CD4-positive, alpha-beta T cell treated with Interleukin-4 for 4 hours (primary cell): ENCODE data around the gene MEX3D.
"Not testable (repeated sequence)": the region's sequence is repeated elsewhere in the genome, so short reads cannot be mapped to it uniquely, and the experiment has no call there.

ENCODE experiments used
- DNase-seq: peaks from one replicate; pipeline ENCODE4 v3.0.0-alpha.2; 2020

MEX3D gene

DNA sequence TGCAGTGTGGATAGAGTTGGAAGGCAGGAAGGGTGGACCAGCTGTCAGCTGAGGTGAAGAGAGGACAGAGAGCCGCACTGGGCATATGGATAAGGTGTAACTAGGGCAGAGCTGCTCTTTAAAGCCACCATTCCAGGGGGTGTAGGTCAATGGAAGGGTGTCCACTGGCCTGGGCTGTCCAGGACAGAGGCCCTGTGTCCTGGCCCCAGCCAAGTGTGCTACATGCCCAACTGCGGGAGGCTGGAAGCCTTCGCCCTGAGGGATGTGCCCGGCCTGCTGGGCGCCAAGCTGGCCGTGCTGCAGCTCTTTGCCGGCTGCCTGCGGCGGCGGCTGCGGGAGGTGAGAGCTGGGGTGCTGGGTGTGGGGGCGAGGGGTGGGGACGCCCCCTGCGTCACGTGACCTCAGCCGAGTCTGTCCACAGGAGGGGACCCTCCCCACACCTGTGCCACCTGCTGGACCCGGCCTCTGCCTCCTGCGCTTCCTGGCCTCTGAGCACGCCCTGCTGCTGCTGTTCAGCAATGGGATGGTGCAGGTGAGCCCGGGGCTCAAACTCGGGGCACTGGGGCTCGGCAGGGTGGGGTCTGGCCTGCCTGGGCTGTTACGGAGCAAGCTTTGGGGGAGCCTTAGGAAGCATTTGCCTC, 34.5 kb downstream of the MEX3D start:
- DNase-seq, result no peak

DNA sequence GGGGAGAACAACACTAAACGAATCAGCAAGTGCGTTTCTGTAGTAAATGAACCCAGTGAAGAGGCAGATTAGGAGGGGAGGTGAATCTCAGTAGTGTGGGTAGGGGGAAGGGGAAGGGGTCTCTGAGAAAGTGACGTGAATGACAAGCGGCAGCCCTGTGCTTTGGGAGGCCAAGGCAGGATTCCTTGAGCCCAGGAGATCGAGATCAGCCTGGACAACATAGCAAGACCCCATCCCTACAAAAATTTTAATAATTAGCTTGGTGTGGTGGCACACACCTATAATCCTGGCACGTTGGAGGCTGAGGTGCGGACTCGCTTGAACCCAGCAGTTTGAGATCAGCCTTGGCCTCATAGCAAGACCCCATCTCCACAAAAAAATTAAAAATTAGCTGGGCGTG, 36.1 kb downstream of the MEX3D start:
- DNase-seq, result no peak

DNA sequence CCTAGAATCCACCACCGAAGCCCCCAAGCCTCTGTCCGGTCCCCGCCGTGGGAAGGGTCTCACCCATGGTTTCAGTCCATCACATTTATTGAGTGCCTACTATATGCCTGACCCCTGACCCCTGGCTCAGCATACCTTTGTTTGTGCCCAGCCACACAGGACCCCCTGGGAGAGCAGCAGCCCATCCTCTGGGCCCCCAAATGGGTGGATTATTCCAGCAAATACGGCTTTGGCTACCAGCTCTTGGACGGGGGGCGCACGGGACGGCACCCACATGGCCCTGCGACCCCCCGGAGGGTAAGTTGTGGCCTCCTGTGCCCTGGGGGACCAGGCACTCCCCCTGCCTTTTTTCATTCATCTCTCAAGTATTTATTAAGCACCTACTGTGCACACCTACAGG, 36.5 kb downstream of the MEX3D start:
- DNase-seq, result no peak

DNA sequence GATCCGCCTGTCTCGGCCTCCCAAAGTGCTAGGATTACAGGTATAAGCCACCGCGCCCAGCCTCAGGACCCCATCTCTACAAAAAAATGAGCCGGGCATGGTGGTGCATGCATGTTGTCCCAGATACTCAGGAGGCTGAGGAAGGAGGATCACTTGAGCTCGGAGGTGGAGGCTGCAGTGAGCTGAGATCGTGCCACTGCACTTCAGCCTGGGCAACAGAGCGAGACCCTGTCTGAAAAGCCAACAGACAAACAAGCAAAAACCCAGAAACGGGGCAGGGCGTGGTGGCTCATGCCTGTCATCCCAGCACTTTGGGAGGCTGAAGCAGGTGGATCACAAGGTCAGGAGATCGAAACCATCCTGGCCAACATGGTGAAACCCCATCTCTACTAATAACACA, 37.3 kb downstream of the MEX3D start:
- DNase-seq, result not testable (repeated sequence)

DNA sequence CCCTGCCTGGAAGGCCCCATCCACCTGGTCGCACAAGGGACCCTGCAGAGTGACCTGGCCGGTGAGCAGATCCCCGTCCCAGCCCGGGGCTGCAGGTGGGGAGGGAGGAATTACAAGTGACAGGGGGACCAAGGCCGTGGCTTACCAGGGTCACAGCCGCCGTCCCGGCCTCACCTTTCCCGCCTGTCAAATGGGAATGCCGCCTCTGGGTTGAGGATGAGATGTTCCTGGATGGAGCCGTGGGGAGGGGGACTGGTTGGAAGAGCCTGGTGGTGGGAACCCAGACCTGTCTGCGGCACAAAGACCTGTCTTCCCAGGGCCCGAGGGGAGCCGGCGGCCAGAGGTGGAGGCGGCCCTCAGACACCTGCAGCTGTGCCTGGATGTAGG, 38.7 kb downstream of the MEX3D start:
- DNase-seq, result no peak

DNA sequence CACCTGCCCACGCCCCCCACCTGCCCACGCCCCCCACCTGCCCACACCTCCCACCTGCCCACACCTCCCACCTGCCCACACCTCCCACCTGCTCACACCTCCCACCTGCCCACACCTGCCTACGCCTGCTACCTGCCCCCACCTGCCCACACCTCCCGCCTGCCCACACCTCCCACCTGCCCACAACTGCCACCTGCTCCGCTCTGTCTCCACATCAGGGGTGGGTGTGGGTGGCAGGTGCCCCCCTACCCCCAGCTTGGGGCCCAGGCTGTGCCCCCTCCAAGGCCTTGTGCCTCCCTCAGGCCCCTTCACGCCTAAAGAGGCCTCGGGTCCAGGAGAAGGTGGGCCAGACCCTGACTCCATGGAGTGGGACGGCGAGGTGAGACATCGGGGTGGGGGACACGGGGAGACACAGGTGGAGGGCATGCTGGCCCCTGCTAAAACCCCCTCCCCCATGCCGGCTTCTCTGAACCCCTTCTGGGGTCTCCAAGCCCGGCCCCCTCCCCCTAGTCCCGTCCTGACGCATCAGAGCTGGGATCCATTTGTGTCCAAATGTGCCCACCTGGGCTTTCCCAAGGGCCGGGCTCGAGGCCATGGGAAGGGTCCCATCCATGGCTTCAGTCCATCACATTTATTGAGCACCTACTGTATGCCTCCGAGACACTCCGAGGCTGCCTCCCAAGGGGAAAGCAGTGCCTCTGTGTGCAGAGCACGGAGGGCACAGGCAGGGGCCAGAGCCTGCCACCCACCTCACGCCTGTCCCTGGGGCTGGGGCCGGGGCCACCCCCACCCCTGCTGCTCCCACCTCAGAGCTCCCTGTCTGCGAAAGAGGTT, 39.3 kb downstream of the MEX3D start:
- no peak for DNase-seq

DNA sequence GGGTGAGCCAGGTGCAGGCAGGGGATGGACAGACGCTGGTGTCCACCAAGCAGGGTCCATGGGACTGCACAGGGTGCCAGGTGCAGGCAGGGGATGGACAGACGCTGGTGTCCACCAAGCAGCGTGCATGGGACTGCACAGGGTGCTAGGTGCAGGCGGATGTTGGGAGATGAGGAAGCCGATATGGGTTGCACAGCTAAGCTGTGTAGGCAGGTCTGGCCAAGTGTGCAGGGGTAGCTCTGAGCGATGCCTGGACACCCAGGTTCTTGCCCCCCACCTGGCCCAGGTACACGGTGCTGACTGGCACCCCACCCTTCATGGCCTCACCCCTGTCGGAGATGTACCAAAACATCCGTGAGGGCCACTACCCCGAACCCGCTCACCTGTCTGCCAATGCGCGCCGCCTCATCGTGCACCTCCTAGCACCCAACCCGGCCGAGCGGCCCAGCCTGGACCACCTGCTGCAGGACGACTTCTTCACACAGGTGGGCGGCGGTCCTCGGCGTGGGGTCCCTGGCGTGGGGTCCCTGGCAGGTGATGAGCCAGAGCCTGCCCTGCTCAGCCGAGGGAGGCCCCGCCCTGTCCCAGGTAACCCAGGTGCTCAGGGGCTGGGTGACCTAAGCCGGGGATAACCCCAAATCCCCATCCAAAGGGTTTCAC, 40.3 kb downstream of the MEX3D start:
- no peak for DNase-seq

DNA sequence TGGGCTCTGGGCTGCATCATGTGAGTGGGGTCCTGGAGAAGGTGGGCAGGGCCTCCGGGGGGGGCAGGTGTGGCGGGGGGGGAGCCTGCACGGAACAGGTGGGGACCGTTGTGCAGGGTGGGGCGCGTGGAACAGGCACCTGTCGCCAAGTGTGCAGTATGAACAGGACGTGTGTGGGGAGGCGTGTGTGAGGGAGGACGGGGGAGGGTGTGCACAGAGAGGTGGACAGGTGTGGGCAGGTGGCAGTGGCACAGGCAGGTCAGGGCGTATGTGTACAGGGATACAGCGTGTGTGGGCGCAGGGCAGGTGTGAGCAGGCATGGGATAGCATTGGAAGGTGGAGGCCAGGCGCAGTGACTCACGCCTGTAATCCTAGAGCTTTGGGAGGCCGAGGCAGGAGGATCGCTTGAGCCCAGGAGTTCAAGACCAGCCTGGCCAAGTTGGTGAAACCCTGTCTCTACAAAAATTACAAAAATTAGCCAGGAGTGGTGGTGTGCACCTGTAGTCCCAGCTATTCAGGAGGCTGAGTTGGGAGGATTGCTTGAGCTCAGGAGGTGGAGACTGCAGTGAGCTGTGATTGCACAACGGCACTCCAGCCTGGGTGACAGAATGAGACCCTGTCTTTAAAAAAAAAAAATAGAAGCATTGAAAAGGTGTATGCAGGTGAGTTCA, 41.0 kb downstream of the MEX3D start:
- no peak for DNase-seq

DNA sequence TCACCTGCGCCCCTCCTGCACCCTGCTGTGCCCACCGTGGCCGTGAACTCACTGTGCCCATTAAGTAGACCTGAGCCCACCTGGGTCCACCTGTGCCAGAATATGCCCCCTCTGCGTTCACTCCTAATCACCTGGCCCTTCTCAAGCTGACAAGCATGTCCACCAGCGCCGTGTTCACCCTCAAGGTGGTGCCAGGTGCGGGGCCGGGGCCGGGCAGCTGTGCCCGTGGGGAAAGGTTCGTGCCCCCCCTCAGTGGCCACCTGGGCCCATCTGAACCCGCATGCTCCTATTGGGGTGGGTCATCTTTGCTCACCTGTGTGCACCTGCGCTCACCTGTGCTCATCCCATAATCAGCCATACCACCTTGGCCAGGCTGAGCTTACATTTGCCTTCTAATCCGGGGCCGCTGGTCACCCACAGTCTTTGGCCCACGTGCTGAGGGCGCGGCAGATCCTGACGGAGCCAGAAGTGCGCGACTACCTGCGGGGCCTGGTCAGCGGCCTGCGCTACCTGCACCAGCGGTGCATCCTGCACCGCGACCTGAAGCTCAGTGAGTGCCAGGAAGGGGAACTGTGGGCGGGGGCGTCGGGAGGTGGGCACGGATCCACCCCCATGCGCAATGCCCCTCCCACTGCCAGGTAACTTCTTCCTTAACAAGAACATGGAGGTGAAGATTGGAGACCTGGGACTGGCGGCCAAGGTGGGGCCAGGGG, 41.9 kb downstream of the MEX3D start:
- no peak for DNase-seq

DNA sequence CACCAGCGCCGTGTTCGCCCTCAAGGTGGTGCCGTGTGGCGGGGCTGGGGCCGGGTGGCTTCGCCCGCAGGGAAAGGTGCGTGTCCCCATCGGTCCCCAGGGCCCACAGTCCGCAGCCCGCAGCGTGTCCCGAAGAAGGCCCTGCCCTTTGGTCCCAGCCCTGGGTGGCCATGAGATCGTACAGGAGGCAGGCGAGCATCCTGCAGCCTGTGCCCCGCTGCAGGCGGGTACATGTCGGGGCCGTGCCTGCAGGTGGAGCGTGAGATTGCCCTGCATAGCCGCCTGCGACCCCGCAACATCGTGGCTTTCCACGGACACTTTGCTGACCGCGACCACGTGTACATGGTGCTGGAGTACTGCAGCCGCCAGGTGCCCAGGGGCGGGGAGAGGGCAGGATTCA, 42.8 kb downstream of the MEX3D start:
- DNase-seq, result no peak

DNA sequence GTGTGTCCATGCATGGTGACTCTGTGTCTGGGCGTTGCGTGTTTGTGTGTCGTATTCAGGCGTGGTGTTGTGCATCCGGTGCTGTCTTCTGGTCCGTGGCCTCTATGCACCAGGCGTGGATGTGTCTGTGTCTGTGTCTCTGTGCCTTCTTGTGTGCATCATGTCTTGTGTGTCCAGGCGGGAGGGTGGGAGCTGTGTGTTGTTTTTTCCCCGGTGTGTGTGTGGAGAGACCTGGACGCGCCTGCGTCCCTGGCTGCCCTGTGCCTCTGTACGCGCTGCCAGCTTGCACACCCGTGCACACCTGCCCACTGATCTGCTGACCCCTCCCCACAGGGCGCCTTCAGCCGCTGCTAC, 43.2 kb downstream of the MEX3D start:
- no peak for DNase-seq

DNA sequence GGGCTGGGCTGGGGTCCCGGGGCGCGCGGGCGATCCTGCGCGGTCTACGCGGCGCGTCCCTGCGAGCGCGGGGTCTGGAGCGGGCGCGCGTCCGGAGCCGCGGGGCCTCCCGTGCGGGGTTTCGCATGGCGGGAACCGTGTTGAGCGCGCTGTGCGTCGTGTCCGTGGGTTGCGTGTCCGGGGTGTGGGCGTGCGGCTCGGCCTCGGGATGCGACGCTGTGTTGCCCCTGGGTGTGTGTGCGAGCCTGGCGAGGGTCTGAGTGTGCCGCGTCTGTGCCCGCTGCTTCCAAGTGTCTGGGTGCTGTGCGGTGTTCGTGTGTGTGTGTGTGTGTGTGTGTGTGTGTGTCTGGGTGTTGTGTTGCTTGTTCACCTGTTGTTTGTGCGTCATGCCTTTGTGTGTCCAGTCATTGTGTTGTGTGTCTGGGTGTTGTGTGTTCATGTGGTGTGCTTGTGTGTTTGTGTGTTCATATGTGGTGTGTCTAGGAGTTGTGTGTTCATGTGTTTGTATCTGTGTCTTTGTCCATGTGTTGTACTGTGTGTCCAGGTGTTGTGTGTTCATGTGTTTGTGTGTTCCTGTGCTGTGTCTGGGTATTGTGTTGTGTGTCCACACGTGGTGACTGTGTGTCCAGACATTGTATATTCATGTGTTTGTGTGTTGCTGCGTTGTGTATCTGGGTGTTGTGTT, 43.7 kb downstream of the MEX3D start:
- no peak for DNase-seq

DNA sequence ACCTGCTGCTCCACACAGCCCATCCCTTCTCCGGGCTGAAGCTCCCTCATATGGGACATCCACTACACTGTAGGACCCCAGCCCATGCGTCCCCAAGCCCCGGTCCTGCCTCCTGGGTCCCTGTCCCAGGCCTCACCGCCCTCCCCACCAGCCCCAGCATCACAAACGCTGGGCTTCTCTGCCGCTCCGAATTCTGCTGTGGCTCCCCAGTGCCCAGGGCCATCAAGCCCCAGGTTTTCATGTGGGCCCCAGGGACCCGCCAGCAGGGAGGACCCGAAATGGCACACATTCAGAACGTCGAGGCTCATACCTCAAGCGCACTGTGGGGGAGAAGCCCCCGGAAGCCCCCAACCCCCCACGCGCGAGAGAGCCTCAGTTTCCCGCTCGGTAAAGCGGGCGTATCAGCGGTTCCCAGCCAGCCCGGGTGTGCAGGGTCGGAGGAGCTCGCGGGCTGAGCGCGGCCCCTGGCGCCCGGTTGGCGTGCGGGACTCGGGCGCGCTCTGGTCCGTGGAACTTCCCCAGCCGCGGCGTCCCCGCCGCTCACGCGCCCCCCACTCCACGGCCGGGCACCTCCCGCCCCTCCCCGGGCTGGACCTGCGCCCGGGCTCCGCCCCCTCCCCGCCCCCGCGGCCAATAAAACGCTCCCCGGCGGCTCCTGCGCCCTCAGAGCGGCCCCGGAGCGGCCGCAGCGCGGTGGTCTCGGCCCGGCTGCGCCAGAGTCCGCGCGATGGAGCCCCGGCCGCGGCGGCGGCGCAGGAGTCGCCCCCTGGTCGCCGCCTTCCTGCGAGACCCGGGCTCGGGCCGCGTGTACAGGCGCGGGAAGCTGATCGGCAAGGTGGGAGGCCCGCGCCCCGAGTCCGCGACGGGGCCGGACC, 44.5 kb downstream of the MEX3D start, which contains the start of gene PLK5:
Gene PLK5, plus strand, starts transcription at position 666 of the 875 bp plus-strand sequence. CDS start 2,920 bp downstream, outside the sequence.
- no peak for DNase-seq

DNA sequence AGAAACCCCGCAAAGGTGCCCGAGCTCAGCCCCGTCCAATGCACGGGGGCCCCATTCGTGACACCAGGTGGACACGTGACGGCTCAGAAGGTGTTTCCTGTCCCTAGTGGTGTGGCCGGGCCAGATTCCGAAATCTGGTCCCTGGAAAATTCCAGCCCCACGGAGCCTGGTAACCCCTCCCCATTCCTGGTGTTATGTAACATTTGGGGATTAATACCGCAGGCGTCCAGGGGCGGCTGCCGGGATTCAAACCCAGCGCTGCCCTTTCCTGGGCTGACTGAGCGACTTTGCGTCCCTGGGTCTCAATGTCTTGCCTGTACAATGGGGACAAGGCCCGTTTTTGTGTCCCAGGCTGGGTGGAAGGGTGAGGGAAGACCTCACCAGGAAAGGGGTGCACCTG, 45.3 kb downstream of the MEX3D start:
- no peak for DNase-seq

DNA sequence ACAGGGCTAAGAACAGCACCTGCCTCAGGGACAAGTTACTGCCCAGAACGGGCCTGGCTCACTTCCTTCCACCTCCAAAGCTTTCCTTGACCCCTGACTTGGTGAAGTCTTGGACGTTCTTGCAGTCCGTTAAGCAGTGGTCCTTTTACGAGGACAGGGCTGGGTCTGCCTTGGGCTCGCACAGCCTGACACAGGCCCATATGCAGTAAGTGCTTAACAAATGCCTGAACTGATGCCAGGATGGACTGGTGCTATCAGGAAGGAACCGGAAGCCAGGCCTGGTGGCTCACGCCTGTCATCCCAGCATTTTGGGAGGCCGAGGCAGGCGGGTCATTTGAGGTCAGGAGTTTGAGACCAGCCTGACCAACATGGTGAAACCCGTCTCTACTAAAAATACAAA, 46.1 kb downstream of the MEX3D start:
- no peak for DNase-seq

DNA sequence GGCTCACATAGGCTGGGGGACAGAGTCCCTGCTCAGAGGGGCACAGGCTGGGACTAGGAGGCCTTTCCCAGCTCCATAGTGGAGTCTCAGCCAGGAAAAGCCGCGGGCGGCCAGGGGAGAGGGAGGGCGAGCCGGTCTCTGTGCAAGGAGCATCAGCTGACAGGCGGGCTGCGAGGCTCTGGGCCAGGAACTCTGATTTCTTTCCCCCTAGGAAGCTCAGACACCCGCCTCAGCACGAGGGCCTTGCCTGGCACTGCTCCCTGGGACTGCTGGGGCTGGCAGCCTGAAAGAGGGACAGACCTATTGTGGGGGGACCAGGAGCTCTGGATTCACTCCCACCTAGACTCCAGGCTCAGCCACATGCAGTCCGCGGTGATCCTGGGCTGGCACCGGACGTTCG, 46.5 kb downstream of the MEX3D start:
- no peak for DNase-seq

DNA sequence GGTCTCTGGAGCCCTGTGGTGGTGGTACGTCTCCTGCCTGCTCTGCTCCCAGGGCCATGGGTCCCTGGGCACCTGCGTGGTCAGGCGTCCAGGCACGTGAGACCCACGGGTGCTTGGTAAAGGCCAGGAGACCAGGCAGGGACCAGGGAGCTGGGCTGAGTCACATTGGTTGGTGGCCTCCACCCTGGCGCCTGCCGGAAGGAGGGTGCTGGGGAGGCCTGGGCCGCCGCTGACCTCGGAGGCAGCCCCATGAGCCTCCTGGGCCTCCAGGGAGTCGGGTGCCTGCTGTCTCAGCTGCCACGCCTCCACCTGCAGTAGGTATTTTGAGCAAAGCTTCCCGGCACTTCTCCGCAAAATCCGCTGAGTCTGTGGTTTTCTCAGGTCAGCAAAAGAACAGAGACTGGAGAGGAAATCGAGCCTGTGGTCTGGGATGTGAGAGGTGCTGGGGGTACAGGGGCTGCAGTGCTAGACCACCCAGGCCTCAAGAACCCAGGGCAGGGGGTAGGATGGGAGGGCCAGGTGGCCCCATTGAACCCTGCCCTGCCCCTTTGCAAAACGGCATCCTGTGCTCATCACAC, 47.8 kb downstream of the MEX3D start:
- DNase-seq, result no peak

DNA sequence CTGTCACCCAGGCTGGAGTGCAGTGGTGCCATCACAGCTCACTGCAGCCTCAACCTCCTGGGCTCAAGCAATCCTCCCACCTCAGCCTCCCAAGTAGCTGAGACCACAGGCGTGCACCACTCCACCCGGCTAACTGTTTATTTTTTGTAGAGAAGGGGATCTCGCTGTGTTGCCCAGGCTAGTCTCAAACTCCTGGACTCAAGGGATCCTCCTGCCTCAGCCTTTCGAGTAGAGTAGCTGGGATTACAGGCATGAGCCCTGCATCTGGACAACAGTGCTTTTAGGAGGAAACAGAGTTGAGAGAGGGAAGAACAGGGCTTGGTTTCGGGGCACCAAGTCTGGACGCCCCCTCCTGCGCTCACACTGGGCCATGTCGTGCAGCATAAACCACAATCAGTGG, 48.3 kb downstream of the MEX3D start:
- DNase-seq, result not testable (repeated sequence)

DNA sequence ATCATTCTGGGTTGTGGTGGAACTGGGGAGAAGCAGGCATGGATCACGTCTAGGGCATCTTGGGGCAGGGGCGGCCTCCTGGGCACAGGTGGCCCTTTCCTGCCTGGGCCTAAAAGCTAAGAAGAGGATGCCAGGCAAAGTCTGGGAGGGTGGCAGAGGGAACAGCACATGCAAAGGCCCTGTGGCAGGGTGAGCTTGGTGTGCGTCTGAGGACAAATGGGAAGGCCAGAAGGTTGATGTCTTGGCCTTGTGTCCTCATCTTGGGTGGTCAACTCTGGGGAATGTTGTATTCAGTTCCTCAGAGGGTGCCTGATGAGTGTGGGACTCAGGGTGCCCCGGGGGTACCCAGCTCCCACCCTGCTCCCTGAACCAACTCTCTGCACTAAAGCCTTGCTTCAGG, 49.7 kb downstream of the MEX3D start:
- no peak for DNase-seq

DNA sequence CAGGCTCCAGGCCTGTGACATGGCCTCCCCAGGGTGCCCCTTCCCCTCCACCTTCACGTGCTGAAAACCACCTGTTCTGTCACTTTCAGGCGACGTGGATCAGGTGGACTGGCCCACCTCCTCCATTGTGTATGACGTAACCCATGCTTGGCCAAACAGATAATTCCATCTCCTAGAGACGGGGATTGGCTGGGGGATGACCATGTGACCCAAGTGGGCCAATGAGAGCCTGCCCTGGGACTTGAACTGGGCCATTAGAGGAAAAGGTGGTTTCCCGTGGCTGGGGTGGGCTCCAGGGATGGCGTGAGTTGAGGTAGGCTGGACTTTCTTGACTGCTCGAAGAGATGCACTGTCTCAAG, 51.8 kb downstream of the MEX3D start:
- no peak for DNase-seq
